Esophagus muscularis mucosa (tissue), 4 donors: Measurements from ENCODE around the gene SCRG1. TPM values are rescaled to one million over a fixed set of nuclear protein-coding genes. Genes with fewer than 3 reads are reported as not detected.

Experiments
- DNase-seq: peaks from one replicate; pipeline ENCODE4 v3.0.0-alpha.2; 2017; ENCODE audit errors: extremely low spot score
- H3K27ac ChIP-seq, 4 donors: fragments of 200-600 bp; sonication (generic); replicated peaks in 1 of 4; 1 replicate in 3 of 4; 2 replicates in 1 of 4; pipeline ENCODE4 v1.5.1; 2016 to 2019; ENCODE audit warnings: mild to moderate bottlenecking in 1 of 4
- H3K27me3 ChIP-seq, 4 donors: fragments of 200-600 bp; sonication (generic); one replicate each; pipeline versions ENCODE4 v1.5.1 to v1.6.0; 2016 to 2019
- H3K36me3 ChIP-seq, 4 donors: fragments of 200-600 bp; sonication (generic); one replicate each; pipeline ENCODE4 v1.5.1; 2016 to 2019
- H3K4me1 ChIP-seq, 4 donors: fragments of 200-600 bp; sonication (generic); one replicate each; pipeline ENCODE4 v1.5.1; 2016 to 2019
- H3K4me3 ChIP-seq, 4 donors: fragments of 200-600 bp; sonication (generic); 1 replicate in 2 of 4; 2 replicates in 2 of 4; pipeline ENCODE4 v1.5.1; 2016 to 2019; ENCODE audit warnings: mild to moderate bottlenecking in 4 of 4, moderate library complexity in 1 of 4
- H3K9me3 ChIP-seq, 4 donors: fragments of 200-600 bp; sonication (generic); 1 replicate in 3 of 4; 2 replicates in 1 of 4; pipeline ENCODE4 v1.5.1; 2016 to 2019
- EP300 ChIP-seq: sonication (generic); formaldehyde crosslinking; IDR thresholded peaks from one replicate; pipeline ENCODE4 v1.6.1; 2017; ENCODE audit warnings: antibody characterized with exemption
- POLR2A ChIP-seq: fragments of 450-650 bp; IDR thresholded peaks from one replicate; pipeline ENCODE4 v1.6.1; 2017; ENCODE audit warnings: antibody characterized with exemption, moderate library complexity, mild to moderate bottlenecking, low read depth
- POLR2AphosphoS5 ChIP-seq, 2 donors: sonication (generic); formaldehyde crosslinking; IDR thresholded peaks; one replicate each; pipeline ENCODE4 v1.6.1; 2017; ENCODE audit warnings: antibody characterized with exemption in 2 of 2
- WGBS: methylation state at CpG from one replicate; pipeline ENCODE4 v1.1.5; 2018; 5-methylcytosine and 5-hydroxymethylcytosine counted together
- intact Hi-C: fragments of 100-400 bp; cut with DNase I; formaldehyde crosslinking; loops from one replicate; pipeline ENCODE4 v1.15.1; 2023
- total RNA-seq, 4 donors: library from RNA; depleted of rRNA; stranded (reverse); fragments of >200 nt; gene quantifications; one replicate each; pipeline versions ENCODE4 v1.1.0 to v1.2.1, GENCODE V29; 2016
- TF ChIP-seq, protein P1 (sequence below), 3 experiments: fragments of 200-600 bp in 2 of 3; fragments of 450-650 bp in 1 of 3; sonication (generic) in 2 of 3; IDR thresholded peaks; one replicate each; pipeline ENCODE4 v1.5.1; 2017 to 2019; ENCODE audit warnings: antibody characterized with exemption in 3 of 3, mild to moderate bottlenecking in 2 of 3, moderate library complexity in 1 of 3

The SCRG1 gene
- total RNA-seq, 4 donors from 2014 or later: 2.3 to 3.0 (median 2.7) TPM

DNA sequence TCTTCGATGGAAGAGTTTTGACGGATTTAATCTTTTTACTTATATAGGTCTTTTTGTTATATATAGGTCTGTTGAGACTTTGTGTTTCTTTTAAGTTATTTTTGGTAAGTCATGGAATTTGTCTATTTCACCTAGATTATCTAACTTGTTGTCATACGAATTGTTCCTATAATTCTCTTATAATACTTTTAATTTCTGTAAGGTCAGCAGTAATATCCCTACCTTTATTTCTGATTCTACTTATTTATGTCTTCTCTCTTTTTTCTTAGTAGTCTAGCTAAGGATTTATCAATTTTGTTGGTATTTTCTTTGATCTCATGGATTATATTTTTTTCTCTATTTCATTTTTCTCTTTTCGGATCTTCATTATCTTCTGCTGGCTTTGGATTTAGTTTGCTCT is 16.6 kb downstream of the SCRG1 start:
- TF ChIP-seq POLR2A (no peak), EP300 (no peak), POLR2AphosphoS5 (IDR thresholded peaks at IDR 0.05) (no peak)
- TF ChIP-seq, protein P1, sequence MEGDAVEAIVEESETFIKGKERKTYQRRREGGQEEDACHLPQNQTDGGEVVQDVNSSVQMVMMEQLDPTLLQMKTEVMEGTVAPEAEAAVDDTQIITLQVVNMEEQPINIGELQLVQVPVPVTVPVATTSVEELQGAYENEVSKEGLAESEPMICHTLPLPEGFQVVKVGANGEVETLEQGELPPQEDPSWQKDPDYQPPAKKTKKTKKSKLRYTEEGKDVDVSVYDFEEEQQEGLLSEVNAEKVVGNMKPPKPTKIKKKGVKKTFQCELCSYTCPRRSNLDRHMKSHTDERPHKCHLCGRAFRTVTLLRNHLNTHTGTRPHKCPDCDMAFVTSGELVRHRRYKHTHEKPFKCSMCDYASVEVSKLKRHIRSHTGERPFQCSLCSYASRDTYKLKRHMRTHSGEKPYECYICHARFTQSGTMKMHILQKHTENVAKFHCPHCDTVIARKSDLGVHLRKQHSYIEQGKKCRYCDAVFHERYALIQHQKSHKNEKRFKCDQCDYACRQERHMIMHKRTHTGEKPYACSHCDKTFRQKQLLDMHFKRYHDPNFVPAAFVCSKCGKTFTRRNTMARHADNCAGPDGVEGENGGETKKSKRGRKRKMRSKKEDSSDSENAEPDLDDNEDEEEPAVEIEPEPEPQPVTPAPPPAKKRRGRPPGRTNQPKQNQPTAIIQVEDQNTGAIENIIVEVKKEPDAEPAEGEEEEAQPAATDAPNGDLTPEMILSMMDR (IDR thresholded peaks at IDR 0.05): no peak
- 97% methylated on average over 4 of the region's 4 CpGs for WGBS
- DNase-seq: no peak
- Histone ChIP-seq H3K27ac (no peak overlapping the region), H3K36me3 (no peaks in the 10 kb centered on the region), H3K4me3 (no peak overlapping the region), H3K9me3 (no peaks in the 10 kb centered on the region), H3K4me1 (peaks cover 3 to 26% (median 22%) of the 10 kb centered on the region in 4 donors), H3K27me3 (no peaks in the 10 kb centered on the region)
- intact Hi-C loops: loop anchor here (2.0 kb wide), 1 partner anchor 20 kb away; no protein-coding TSS in a partner anchor

DNA sequence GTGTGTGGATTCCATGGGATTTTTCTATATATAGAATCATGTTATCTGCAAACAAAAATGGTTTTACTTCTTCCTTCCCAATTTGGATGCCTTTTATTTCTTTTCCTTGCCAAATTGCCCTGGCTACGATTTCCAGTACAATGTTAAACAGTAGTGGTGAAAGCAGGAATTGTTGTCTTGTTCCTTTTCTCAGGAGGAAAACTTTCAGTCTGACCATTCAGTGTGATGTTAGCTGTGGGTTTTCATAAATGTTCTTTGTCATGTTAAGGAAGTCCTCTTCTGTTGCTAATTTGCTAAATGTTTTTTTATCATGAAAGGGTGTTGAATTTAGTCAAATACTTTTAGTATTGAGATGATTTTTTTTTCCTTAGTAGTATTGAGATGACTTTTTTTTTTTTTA is 17.3 kb downstream of the SCRG1 start:
- intact Hi-C loops: loop anchor here (2.0 kb wide), 1 partner anchor 21 kb away; no protein-coding TSS in a partner anchor
- no peak for DNase-seq
- H3K4me1 ChIP-seq: peaks cover 3 to 30% (median 24%) of the 10 kb centered on the region in 4 donors
- no peaks in the 10 kb centered on the region for H3K36me3 ChIP-seq
- no peaks in the 10 kb centered on the region for H3K9me3 ChIP-seq
- 19% methylated on average over 1 of the region's 1 CpG for WGBS
- no peaks in the 10 kb centered on the region for H3K27me3 ChIP-seq
- TF ChIP-seq POLR2A: no peak
- no peak overlapping the region for H3K4me3 ChIP-seq
- H3K27ac ChIP-seq: no peak overlapping the region

DNA sequence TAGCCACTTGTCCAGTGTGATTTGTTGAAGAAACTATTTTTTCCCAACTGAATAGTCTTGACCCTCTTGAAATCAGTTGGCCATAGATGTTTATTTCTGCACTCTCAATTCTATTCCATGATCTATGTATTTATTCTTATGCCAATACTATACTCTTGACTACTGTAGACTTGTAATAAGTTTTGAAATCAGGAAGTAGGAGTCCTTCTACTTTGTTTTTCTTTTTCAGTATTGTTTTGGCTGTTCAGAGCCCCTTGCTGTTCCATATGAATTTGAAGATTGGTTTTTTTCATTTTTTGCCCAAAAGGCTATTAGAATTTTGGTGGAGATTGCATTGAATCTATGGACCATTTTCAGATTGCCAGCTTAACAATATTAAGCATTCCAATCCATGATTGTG is 17.9 kb downstream of the SCRG1 start:
- no peak overlapping the region for H3K27ac ChIP-seq
- no peaks in the 10 kb centered on the region for H3K9me3 ChIP-seq
- DNase-seq: no peak
- TF ChIP-seq POLR2AphosphoS5 (IDR thresholded peaks at IDR 0.05) (no peak), EP300 (no peak), POLR2A (no peak)
- TF ChIP-seq, protein P1 (IDR thresholded peaks at IDR 0.05): no peak
- no peaks in the 10 kb centered on the region for H3K27me3 ChIP-seq
- H3K36me3 ChIP-seq: no peaks in the 10 kb centered on the region
- intact Hi-C loops: no loop called here
- H3K4me1 ChIP-seq: peaks cover 3 to 33% (median 27%) of the 10 kb centered on the region in 4 donors
- no peak overlapping the region for H3K4me3 ChIP-seq

DNA sequence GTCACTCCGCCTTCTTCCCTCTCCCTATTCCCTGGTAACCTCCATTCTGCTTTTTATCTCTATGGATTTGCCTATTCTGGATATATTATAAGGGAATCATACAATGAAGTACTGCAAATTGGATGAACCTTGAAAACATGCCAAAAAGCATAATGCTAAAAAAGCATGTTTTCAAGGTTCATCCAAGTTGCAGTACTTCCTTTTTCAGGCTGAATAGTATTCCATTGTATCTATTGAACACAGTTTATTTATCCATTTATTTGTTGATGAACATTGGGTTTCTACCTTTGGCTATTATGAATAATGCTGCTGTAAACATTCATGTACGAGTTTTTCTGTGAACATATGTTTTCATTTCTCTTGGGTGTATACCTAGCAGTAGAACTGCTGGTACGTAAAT is 19.0 kb downstream of the SCRG1 start:
- Histone ChIP-seq H3K36me3 (peaks cover 0 to 4% (median 0%) of the 10 kb centered on the region in 4 donors), H3K4me3 (no peak overlapping the region), H3K9me3 (no peaks in the 10 kb centered on the region), H3K4me1 (peaks cover 3 to 44% (median 37%) of the 10 kb centered on the region in 4 donors), H3K27me3 (no peaks in the 10 kb centered on the region), H3K27ac (no peak overlapping the region)
- 94% methylated on average over 3 of the region's 3 CpGs for WGBS
- TF ChIP-seq POLR2AphosphoS5 (IDR thresholded peaks at IDR 0.05) (no peak), EP300 (no peak), POLR2A (no peak)
- TF ChIP-seq, protein P1 (IDR thresholded peaks at IDR 0.05): no peak
- DNase-seq: no peak
- intact Hi-C loops: no loop called here

DNA sequence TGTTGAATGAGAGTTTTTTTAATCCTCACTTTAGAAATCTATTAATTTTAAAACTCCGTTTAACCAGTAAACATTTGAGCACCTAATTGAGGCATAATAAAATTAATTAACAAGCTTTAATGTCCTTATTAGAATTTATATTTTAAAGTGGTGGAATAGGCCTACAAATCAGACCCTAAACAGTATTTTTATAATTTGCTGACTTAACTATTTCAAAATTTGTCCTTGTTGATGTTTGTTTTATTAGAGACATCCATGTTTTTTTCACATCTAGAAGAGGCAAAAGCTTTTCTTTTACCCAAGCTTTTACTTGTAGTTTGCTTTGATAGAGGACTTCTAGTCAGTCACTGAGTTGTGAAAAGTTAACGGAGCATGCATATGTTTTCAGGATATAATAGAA is 24.3 kb downstream of the SCRG1 start:
- no peaks in the 10 kb centered on the region for H3K9me3 ChIP-seq
- TF ChIP-seq POLR2AphosphoS5 (IDR thresholded peaks at IDR 0.05): no peak
- TF ChIP-seq EP300: no peak
- TF ChIP-seq, protein P1 (IDR thresholded peaks at IDR 0.05): no peak
- TF ChIP-seq POLR2A: no peak
- WGBS: 89% methylated on average over 2 of the region's 2 CpGs
- intact Hi-C loops: loop anchor here (5.0 kb wide), 1 partner anchor 38 kb away; no protein-coding TSS in a partner anchor
- no peak overlapping the region for H3K4me3 ChIP-seq
- peaks cover 7 to 55% (median 46%) of the 10 kb centered on the region in 4 donors for H3K4me1 ChIP-seq
- DNase-seq: no peak
- peaks cover 0 to 4% (median 0%) of the 10 kb centered on the region in 4 donors for H3K36me3 ChIP-seq
- no peaks in the 10 kb centered on the region for H3K27me3 ChIP-seq
- H3K27ac ChIP-seq: peak overlapping the region in 3 of 4 donors; percentile 89 to 95 (median 93)
